ENCODE data around the gene AVP.
"Not testable (repeated sequence)": the region's sequence is repeated elsewhere in the genome, so short reads cannot be mapped to it uniquely, and the experiment has no call there.

AVP gene

DNA sequence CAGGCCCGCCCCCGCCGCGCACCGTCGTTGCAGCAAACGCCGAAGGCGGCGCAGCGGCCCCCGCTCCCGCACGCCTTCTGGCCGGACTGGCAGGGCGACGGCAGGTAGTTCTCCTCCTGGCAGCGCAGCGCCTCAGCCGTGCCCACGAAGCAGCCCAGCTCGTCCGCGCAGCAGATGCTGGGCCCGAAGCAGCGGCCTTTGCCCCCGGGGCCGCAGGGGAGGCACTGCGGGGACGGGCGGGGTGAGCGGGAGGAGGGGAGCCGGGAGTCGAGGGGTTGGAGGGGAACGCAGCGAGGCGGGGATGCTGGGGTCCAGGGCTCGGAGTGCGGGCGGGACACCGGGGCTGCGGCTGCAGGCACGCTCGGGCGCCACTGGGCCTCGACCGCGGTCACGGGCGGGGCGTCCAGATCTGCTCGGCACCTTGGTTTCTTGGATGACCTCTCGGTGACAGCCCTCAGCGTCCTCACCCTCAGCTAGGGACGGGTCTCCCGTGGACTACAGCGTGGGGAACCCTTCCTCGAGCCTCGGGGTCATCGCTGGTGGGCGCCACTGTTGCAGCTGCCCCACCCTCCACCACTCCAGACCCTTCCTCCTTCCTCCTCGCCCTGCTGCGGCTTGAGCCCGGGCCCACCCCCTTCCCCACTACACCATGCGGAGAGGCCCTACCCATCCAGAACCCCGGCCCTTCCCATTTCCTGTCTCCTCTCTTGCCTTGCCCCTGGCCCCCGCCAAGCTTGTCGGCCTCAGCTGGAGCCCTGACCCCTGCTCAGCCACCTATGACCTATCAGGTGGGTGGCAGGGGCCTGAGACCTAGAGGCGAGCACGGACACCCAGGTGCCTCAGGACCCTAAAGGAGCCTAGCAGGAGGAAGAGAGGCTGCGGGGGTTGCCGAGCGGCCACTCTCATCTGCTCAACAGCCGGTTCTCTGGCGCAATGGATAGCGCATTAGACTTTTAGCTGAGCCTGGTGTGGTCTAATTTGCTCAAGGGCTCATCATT lies 1.3 kb downstream of the AVP start:
- no peak for DNase-seq

DNA sequence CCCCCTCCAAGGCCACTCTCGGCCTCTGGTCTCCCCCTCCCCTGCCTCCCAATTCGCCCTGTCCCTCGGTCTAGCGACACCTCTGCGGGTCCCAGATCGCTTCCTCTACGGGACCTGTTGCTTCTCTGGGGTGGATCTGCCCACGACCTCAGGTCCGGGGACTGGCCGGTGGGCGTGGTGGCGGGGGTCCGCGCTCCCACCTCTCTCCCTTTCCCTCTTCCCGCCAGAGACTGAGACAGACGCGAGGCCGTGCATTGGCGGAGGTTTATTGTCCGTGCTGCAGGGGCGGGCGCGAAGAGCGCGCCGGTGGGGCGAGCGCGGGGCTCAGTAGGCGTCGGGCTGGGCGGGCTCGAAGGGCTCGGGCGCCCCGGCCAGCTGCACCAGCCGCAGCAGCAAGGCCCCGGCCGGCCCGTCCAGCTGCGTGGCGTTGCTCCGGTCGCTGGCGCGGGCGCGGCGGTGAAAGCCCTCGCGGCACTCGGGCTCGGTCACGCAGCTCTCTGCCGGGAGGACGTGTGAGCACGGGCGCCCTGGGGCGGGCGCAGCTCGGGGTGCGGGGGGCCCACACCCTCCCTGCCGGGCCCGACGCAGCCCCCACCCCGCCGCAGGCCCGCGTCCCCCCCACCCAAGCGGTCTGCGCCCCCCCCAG lies 2.1 kb downstream of the AVP start:
- DNase-seq, result no peak

DNA sequence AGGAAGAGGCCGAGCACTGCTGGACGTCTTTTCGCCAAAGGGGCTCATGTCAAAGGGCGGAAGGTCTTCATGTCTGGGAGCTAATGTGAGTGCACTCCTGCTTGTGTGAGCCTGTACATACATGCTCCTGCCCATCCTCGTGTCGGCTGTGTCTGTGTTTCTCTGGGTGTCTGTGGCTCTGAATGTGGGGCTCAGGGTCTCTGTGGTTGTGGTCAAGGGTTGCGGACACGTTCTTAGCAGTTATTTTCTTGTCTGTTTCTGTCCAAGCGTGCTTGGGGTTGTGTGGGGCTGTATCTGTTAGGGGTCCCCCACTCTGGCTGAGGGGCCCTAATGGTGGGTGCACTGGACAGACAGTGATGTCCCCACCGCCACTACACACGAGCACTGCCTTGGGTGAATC lies 2.9 kb downstream of the AVP start:
- DNase-seq, result no peak

DNA sequence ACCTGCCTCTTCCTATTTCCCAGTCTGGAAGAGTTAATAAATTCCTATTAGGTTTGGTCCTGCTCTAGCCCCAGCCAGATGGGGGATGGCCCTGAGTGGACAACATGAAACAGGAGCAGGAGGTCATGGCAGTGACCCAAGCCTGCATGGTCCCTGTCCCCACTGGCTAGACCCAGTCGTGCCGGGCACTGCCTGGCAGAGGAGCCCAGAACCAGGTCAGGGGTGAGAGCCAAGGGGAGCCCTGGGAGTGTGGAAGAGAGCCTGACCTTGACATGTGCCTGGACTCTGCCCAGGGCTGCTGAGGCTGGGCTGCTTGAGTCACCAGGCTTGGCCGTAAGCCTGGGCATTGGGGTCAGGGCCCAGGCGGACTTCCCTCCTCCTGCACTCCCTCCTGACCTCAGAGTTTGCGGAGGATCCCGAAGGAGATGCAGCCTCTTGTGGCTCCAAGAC lies 3.6 kb downstream of the AVP start:
- no peak for DNase-seq

DNA sequence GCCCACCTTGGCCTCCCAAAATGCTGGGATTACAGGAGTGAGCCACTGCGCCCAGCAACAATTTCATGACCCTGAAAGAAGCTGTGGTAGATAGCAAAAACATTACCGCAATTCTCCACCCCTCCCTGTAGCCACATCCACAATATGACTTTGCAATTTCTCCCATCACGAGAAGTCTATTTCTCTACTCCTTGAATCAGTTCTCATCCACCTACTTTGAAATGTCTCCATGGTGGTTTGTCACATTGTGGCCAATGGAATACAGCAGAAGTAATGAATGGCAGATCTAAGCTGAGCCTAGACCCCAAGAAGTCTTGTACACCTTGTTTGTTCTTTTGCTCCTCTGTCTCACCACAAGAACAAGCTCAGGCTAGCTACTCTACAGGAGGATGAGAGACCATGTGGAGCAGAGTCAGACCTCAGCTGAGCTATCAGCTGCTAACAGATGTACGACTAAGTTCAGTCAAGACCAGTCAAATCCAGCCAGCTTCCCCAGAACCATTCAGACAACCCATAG lies 6.8 kb downstream of the AVP start:
- DNase-seq, result peak in 1 of 5 experiments; percentile 69

DNA sequence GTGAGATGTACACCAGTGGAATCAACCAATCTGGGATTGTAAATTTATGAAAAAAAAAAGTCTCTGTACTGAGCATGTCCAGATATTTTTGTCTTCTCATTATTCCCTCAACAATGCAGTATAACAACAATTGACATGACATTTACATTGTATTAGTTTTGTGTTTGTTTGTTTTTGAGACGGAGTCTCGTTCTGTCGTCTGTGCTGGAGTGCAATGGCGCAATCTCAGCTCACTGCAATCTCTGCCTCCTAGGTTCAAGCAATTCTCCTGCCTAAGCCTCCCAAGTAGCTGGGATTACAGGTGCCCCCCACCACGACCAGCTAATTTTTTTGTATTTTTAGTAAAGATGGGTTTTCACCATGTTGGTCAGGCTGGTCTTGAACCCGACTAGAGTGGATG lies 9.2 kb downstream of the AVP start:
- not testable (repeated sequence) for DNase-seq

DNA sequence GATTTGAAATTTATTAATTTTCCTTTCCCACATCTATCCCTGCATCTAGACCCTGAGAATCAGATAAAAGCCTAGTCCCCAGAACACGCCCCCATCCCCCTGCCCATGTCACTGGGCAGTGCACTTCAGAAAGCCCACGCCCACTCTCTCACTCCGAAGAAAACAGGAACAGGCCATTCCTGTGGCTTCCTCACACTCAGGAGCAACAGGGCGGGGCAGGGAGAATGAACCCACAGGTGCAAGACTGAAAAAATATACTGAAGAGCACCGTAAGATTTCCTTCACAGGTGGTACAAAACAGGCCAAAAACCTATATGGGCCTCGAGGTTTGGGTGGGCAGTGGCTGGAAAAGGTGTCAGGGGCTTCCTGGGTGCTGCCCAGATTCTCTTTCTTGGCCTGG lies 9.7 kb downstream of the AVP start:
- no peak for DNase-seq

DNA sequence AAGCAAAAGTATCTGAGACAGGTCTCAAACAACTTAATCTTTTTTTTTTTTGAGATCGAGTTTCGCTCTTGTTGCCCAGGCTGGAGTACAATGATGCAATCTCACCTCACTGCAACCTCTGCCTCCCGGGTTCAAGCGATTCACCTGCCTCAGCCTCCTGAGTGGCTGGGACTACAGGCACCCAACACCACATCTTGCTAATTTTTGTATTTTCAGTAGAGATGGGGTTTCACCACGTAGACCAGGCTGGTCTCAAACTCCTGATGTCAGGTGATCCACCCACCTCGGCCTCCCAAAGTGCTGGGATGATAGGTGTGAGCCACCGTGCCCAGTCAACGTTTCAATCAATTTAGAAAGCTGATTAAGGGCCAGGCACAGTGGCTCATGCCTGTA lies 11.3 kb downstream of the AVP start:
- DNase-seq, result not testable (repeated sequence)

DNA sequence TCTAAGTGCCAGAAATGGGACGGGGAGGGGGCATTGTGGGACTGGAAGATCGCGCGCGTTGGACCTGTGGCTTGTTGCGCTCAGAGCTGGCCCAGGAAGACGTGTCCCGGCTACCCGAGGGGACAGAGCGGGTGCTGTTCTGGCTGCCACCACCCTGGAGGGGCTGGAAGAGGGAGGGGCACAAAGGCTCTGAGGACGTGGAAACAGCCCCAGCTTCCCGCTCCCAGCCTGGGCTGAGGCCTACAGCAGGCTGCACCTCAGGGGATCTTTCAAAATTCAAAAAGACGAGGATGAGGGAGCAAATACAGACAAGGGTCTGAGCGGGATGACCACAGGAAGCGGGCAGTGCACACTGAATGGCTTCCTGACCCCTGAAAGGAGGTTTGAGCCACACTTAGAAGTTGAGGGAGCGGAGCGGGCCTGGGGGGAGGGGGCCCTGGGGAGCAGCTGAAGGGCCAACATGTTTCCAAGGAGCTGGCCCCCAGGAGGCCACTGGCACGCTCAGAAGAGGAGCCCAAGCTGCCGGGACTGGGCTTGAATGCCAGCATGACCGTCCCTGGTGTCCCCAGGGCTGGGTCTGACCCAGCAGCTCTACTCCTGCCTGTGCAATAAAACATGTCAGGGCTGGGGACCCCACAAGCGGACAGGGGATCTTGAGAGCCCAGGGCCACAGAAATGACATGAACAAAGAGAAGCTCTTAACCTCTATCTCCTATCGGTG lies 11.8 kb downstream of the AVP start:
- no peak for DNase-seq

DNA sequence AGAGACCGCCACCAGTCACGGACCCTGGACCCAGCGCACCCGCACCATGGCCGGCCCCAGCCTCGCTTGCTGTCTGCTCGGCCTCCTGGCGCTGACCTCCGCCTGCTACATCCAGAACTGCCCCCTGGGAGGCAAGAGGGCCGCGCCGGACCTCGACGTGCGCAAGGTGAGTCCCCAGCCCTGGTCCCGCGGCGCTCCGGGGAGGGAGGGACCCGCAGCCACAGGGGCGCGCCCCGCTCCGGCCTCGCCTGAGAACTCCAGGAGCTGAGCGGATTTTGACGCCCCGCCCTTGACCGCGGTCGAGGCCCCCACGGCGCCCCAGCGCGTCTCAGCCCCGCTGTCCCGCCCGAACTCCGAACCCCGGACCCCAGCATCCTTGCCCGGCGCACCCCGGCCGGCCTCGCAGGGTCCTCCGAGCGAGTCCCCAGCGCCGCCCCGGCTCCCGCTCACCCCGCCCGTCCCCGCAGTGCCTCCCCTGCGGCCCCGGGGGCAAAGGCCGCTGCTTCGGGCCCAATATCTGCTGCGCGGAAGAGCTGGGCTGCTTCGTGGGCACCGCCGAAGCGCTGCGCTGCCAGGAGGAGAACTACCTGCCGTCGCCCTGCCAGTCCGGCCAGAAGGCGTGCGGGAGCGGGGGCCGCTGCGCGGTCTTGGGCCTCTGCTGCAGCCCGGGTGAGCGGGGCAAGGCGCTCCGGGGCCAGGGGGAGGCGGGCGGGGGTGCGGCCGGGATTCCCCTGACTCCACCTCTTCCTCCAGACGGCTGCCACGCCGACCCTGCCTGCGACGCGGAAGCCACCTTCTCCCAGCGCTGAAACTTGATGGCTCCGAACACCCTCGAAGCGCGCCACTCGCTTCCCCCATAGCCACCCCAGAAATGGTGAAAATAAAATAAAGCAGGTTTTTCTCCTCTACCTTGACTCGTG lies 12.7 kb downstream of the AVP start, which contains the start of gene OXT:
OXT (plus strand) TSS at position 11 of the 920 bp plus-strand sequence; CDS start at position 47, 36 bp downstream.
- peak; percentile 50 to 84 (median 59) for DNase-seq

DNA sequence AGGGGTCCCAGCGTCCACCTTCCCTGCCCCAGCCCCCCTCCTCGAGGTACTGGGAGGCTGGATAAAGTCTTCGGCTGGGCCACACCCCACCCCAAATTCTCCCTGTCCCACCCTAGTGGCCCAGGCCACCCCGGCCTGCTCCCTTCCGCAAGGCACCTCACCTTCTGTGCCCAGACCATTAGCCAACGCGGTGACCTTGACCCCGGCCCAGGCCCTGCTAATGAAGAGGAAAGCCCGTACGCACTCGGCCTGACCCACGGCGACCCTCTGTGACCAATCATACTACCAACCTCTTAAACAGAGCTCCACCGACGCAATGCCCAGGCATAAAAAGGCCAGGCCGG lies 13.3 kb downstream of the AVP start:
- DNase-seq, result no peak

DNA sequence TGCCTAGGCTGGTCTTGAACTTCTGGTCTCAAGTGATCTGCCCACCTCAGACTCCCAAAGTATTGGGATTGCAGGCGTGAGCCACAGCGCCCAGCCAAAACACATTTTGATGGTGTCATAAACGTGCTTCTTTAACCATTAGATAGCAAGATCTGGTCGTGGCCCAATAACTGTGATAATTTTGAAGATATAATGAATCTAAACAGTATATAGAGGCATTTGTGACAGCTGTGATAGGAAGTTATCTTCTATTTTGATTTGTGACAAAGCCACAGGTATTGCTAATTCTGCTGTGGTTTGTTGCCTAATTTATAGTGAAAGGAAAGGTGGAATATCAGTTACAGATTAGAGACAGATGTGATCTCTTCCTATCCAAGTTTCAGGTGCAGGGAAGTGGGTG lies 13.8 kb downstream of the AVP start:
- no peak for DNase-seq

DNA sequence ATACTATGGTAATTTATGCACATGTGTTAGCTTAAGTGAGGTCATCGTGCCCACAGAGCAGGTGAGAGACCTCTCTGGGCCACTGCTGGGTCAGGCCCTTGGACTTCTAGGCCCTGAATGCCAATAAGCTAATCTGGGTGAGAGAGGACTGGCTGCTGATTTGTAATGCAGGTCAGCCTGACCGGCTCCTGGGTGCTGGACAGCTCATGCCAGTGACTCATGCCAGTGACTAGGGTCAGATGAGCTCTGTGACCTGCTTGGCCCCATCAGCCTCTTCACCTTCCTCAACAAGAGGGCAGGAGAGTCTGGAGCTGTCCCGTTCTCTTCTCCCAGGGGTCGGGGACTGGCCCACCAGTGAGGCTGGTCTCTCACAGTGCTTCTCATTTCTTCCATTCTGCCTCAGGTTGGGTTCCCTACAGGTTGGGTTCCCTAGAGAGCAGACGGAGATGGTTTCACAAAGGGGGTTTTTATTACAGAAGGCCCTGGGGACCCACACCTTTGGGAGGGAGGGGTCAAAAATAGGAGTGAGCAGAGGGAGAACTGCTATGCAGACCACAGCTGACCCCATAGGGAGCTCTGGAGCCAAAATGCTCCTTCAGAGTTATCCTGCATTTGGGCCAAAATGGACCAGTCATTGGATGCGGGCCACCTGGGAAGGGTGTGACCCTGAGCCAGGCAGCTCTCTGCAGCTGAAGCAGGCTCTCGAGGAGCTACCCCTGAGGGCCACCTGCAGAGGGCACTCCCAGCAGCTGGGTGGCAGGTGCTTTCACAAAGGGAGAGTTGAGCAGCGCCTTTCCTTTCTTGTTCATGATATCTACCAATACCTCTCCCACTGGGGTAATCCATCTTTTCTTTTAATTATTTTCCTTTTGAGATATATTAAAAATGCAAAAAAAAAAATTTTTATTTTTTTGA lies 15.3 kb downstream of the AVP start:
- peak in 1 of 5 experiments; percentile 39 for DNase-seq

DNA sequence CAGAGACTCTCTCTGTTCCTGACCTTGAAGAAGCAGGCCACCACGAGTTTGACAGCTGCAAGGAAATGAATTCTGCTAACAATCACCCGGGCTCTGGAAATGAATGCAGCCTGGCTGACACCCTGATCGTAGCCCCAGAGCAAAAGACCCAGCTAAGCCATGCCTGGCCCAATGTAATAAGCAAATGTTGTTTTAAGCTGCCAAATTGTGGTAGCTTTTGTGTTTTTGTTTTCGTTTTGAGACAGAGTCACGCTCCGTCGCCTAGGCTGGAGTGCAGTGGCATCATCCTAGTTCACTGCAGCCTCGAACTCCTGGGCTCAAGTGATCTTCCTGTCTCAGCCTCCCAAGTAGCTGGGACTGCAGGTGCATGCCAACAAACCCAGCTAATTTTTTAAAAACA lies 16.4 kb downstream of the AVP start:
- DNase-seq, result no peak

DNA sequence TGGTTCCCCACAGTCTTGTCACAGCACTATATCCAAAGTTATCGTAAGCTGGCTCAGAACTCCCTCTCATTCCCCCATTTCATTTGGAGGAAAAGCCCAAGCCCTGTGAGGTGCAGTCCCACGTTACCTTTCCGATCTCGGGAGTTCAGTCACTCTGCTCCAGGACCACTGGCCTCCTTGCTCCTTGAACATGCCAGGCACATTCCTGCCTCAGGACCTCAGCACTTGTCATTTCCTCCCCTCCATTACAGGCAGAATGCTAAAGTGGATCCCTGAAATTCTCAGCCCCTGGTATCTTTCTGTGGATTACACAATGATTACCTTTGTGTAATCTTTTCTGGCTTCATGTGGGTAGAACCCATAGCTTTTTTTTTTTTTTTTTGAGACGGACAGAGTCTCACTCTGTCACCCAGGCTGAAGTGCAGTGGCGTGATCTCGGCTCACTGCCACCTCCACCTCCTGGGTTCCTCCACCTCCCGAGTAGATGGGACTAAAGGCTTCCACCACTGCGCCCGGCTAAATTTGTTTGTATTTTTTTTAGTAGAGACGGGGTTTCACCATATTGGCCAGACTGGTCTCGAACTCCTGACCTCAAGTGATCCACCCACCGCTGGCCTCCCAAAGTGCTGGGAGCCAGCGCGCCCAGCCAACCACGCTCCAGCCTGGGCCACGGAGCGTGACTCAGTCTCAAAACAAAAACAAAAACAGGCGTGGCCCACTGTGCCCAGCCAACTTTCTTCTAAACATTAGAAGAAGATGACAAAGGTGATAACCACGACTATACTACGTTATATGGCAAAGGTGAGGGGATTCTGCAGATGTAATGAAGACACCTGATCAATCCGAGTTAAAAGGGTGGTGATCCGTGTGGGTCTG lies 17.1 kb downstream of the AVP start:
- no peak for DNase-seq

DNA sequence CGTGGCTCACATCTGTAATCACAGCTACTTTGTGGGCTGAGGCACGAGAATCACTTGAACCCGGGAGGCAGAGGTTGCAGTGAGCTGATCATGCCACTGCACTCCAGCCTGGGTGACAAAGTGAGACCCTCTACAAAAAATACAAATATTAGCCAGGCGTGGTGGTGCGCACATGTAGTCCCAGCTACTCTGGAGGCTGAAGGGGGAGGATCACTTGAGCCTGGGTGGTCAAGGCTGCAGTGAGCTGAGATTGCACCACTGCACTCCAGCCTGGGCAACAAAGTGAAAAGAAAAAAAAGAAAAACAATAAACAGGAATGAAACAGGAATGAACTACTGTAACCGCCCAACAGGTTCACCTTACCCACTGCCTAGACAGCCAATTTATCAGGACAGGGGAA lies 20.4 kb downstream of the AVP start:
- not testable (repeated sequence) for DNase-seq

DNA sequence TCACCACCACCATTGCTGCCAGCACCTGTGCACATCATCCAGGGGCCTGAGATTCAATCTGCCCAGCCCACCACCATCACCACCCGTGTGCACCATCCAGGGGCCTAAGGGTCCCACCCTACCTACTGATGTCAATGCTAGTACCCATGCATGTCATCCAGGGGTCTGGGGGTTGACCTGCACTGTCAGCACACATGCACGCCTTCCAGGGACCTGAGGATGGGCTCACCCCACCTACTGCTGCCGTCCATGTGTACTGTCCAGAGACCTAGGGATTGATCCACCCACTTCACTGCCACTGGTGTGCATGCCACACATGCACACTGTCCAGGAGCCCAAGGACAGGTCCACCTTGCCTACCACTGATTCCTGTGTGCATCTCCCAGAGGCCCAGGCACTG lies 25.0 kb downstream of the AVP start:
- no peak for DNase-seq

DNA sequence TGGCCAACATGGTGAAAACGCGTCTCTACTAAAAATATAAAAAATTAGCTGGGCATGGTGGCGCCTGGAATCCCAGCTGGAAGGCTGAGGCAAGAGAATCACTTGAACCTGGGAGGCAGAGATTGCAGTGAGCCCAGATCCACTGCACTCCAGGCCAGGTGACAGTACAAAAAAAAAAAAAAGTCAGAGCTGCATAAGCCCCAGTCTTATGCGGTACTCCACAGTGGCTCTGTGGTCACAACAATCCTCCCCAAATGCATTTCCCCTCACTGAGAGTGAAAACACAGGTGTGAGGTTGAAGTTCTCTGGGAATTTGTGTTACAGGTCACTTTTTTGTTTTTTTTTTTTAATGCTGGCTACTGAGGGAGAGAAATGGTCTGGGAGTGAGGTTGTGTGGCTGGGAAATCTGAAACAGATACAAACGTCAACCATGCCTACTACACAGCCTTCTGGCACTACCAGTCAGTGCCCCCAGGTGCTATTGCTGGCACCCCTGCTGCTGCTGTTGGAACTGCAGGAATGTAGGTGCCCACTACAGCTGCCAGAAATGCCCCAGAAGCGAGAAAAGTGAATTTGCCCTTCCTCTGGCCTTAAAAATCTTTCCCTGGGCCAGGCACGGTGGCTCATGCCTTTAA lies 33.0 kb downstream of the AVP start:
- no peak for DNase-seq
